Heart right ventricle (tissue), 16 donors: Measurements from ENCODE around the gene TBC1D14. TPM values are rescaled to one million over a fixed set of nuclear protein-coding genes. Genes with fewer than 3 reads are reported as not detected.

ENCODE experiments used
- ATAC-seq, 8 donors: fragments of 200-7000 bp; cut with Tn5 transposase; one replicate each; pipeline ENCODE4 v1.9.1; 2020; ENCODE audit warnings: mild to moderate bottlenecking in 8 of 8, moderate library complexity in 8 of 8, moderate number of reproducible peaks in 1 of 8
- DNase-seq, 2 donors: peaks; one replicate each; pipeline ENCODE4 v3.0.0-alpha.2; 2020
- H3K27ac ChIP-seq, 10 donors: fragments of 200-600 bp; sonication (generic) in 2 of 10; one replicate each; pipeline versions ENCODE4 v1.5.0 to v1.8.0; 2020 to 2022; ENCODE audit warnings: mild to moderate bottlenecking in 3 of 10
- H3K27me3 ChIP-seq, 7 donors: fragments of 200-600 bp; one replicate each; pipeline ENCODE4 v1.8.0; 2021 to 2022; ENCODE audit warnings: mild to moderate bottlenecking in 2 of 7
- H3K36me3 ChIP-seq, 9 donors: fragments of 200-600 bp; sonication (generic) in 1 of 9; one replicate each; pipeline versions ENCODE4 v1.5.0 to v1.8.0; 2020 to 2022; ENCODE audit warnings: mild to moderate bottlenecking in 2 of 9
- H3K4me1 ChIP-seq, 9 donors: fragments of 200-600 bp; sonication (generic) in 1 of 9; one replicate each; pipeline versions ENCODE4 v1.5.0 to v1.8.0; 2020 to 2022; ENCODE audit warnings: mild to moderate bottlenecking in 4 of 9
- H3K4me3 ChIP-seq, 10 donors: fragments of 200-600 bp; sonication (generic) in 2 of 10; one replicate each; pipeline versions ENCODE4 v1.5.0 to v1.8.0; 2020 to 2022; ENCODE audit warnings: mild to moderate bottlenecking in 7 of 10, moderate library complexity in 2 of 10
- H3K9me3 ChIP-seq, 11 donors: fragments of 200-600 bp in 10 of 11; sonication (generic) in 2 of 11; one replicate each; pipeline versions ENCODE4 v1.5.0 to v1.8.0; 2013 to 2022; ENCODE audit warnings: mild to moderate bottlenecking in 2 of 11, control low read depth in 1 of 11, moderate library complexity in 1 of 11
- CTCF ChIP-seq, 9 donors: fragments of 200-600 bp; sonication (generic) in 2 of 9; IDR thresholded peaks; one replicate each; pipeline versions ENCODE4 v1.5.0 to v1.8.0; 2021 to 2022; ENCODE audit warnings: antibody characterized with exemption in 9 of 9, mild to moderate bottlenecking in 5 of 9, moderate library complexity in 1 of 9
- whole genome bisulfite sequencing, 2 donors: extraction: QIAGEN DNeasy Blood & Tissue Kit; methylation state at CpG; one replicate each; pipeline ENCODE4 v1.1.7; 2013; ENCODE audit warnings: inconsistent platforms in 1 of 2; 5-methylcytosine and 5-hydroxymethylcytosine counted together
- intact Hi-C, 10 donors: fragments of 100-400 bp; cut with DNase I; formaldehyde crosslinking; loops; one replicate each; pipeline versions ENCODE4 v1.11.1 to v1.14.2; 2022
- polyA plus RNA-seq, 2 donors: library from polyadenylated mRNA; stranded (reverse); fragments of 200-250 nt; gene quantifications; one replicate each; pipeline ENCODE4 v1.2.3, GENCODE V29; 2013
- total RNA-seq, 10 donors: library from RNA; stranded (reverse); fragmentation: NEBNext Ultra II Directional in 3 of 10; extraction: Animal tissue kit (Norgen Biotek cat#: 25700) in 3 of 10; gene quantifications; one replicate each; pipeline versions ENCODE4 v1.2.1 to v1.2.4, GENCODE V29; 2021 to 2023
- donor health status: Arrhythmogenic right ventricular cardiomyopathy.
- donor health status: ischemic (EF 13 %, LVEDD 7.1; RV severe dilation, severe dysfunction).
- donor health status: healthy with polysubstance abuse.
- donor health status: DM: no; HTN: yes; CAD: no.
- donor health status: DM: no; HTN: no; CAD: no.
- donor health status: ischemic (EF 25% LVEDD 6.9; RV normal size, moderate dysfunction).
- donor health status: ischemic (EF 25% LVEDD 5.7; RV mildly dilated, moderate dysfunction).
- donor health status: healthy.
- donor health status: DM: yes; HTN: yes; CAD: no.
- donor health status: Ischemic cardiomyopathy.
- donor health status: ischemic (EF 35%, LVEDD 5.7; RV mildly dilated, moderate dysfunction).
- donor health status: nonischemic (EF 11% LVEDD 7.7; RV severe dilation, severe dysfunction).
- donor health status: DM: yes; HTN: yes; CAD: no.
- donor health status: PGD.
- donor health status: ischemic (EF 29% LVEDD 5.4; RV normal size, mild dysfunction).
- donor health status: nonischemic (EF 23%, LVEDD 6.1; RV moderate dilation, normal function).

The TBC1D14 gene
- total and polyA plus RNA-seq, 12 donors, result 10.5 to 43.7 (median 32.6) TPM

- ATAC-seq, result peak; percentile 96 to 99 (median 98)
- peak within 1 kb of the TSS; percentile 68 to 99 (median 86) for H3K4me3 ChIP-seq
- no peaks in the 10 kb centered on the region for H3K27me3 ChIP-seq
- H3K4me1 ChIP-seq, result peaks cover 7 to 42% (median 30%) of the 10 kb centered on the region in 9 donors
- 0 to 1% methylated on average over 66 to 81 of the region's 81 CpGs for WGBS, 2 donors
- H3K36me3 ChIP-seq, result peaks cover 0 to 32% (median 14%) of the 10 kb centered on the region in 9 donors
- intact Hi-C loops, result loop anchor here in 7 of 10 donors (1.0 to 5.0 kb wide), 9 partner anchors 23 to 160 kb away; partner anchors contain the start of genes TBC1D14 (in 3 of the 7) and TADA2B (in 1 of the 7)
- peak; percentile 100 for DNase-seq
- H3K27ac ChIP-seq, result peak within 1 kb of the TSS; percentile 58 to 98 (median 90)
- peak in 1 of 9 donors; percentile 18 for TF ChIP-seq CTCF (IDR thresholded peaks at IDR 0.05)
- H3K9me3 ChIP-seq, result no peaks in the 10 kb centered on the region
Measured at GRCh38 chr4:7067452-7068278, 158.0 kb downstream of the TBC1D14 start, which contains the start of gene GRPEL1. GRPEL1 (minus strand) TSS chr4:7068064; CDS start chr4:7068032, 32 bp downstream.

GRCh38 chr4:7068279-7068842 lies 158.7 kb downstream of the TBC1D14 start:
- WGBS, 2 donors, result 0% methylated on average over 49 to 50 of the region's 50 CpGs
- H3K9me3 ChIP-seq, result no peaks in the 10 kb centered on the region

GRCh38 chr4:7068883-7069282 lies 159.3 kb downstream of the TBC1D14 start:
- ATAC-seq (no peak), DNase-seq (no peak)
- Histone ChIP-seq H3K27ac (peak overlapping the region; percentile 58 to 98 (median 90)), H3K9me3 (no peaks in the 10 kb centered on the region), H3K36me3 (peaks cover 0 to 19% (median 2%) of the 10 kb centered on the region in 9 donors), H3K4me3 (peak overlapping the region; percentile 32 to 99 (median 85)), H3K27me3 (no peaks in the 10 kb centered on the region), H3K4me1 (peaks cover 7 to 42% (median 30%) of the 10 kb centered on the region in 9 donors)
- 9 to 12% methylated on average over 20 of the region's 20 CpGs for WGBS, 2 donors
- no peak for TF ChIP-seq CTCF (IDR thresholded peaks at IDR 0.05)
- intact Hi-C loops, result loop anchor here in 7 of 10 donors (1.0 to 5.0 kb wide), 7 partner anchors 26 to 162 kb away; partner anchors contain the start of genes TBC1D14 (in 3 of the 7) and TADA2B (in 1 of the 7)

More at GRCh38 chr4:7068279-7068842, 158.7 kb downstream of the TBC1D14 start:
- Histone ChIP-seq H3K27me3 (no peaks in the 10 kb centered on the region), H3K4me1 (peaks cover 7 to 42% (median 30%) of the 10 kb centered on the region in 9 donors), H3K27ac (peak overlapping the region; percentile 58 to 98 (median 90)), H3K4me3 (peak overlapping the region; percentile 32 to 99 (median 85)), H3K36me3 (peaks cover 0 to 25% (median 7%) of the 10 kb centered on the region in 9 donors)
- intact Hi-C loops, result loop anchor here in 7 of 10 donors (1.0 to 5.0 kb wide), 7 partner anchors 26 to 161 kb away; partner anchors contain the start of genes TBC1D14 (in 3 of the 7) and TADA2B (in 1 of the 7)
- DNase-seq, result no peak
- ATAC-seq, result peak in 1 of 8 donors; percentile 9
- TF ChIP-seq CTCF (IDR thresholded peaks at IDR 0.05), result peak in 1 of 9 donors; percentile 5
